PC-3 (cell line): Measurements from ENCODE around the gene LEF1.

Source experiments
- CTCF ChIP-seq: fragments of 300-600 bp; sonication (generic); conservative IDR thresholded peaks from 2 replicates; pipeline ENCODE4 v1.5.1; 2017; ENCODE audit warnings: antibody characterized with exemption, low read depth, mild to moderate bottlenecking, low read length
- EZH2 ChIP-seq: fragments of 300-600 bp; sonication (generic); IDR thresholded peaks from one replicate; pipeline ENCODE4 v1.6.1; 2017; ENCODE audit warnings: antibody characterized with exemption, mild to moderate bottlenecking, low read length; ENCODE audit not compliant: unreplicated experiment

- TF ChIP-seq EZH2, result no peak
- TF ChIP-seq CTCF, result no peak
These were observed 167.1 kb downstream of the LEF1 start for GRCh38 chr4:108001540-108002135.
